Measurements from ENCODE around the gene BLMH. TPM values are rescaled to one million over a fixed set of nuclear protein-coding genes. Genes with fewer than 3 reads are reported as not detected.

The BLMH gene
- total and polyA plus RNA-seq, 2 donors (not counting 1 experiment from before 2014, with no cell fraction given) = 5.9 to 25.9 TPM

DNA sequence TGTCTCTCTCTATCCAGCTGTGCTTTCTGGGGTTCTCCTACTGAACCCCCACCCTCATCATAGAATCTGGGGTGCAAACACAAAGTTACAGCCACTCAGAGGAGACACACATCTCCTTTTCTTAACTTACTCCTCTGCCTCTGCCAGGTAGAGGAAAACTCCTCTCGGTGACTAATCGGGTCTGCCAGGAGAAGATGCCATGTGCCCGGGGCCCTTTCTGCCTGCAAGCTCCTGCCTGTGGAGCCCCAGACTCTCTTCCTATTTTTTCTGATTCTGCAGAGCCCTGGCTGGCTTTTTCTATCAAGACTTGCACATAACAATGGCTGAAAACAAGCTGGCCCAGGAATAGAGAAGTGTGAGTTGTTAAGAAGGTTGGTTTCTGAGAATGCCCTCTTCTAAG is 66.6 kb downstream of the BLMH start:
- no peak overlapping the region for H3K4me2 ChIP-seq (replicated peaks; ENCODE audit: low read depth, low read length, poor library complexity, severe bottlenecking)
- H3K4me3 ChIP-seq (ENCODE audit: control extremely low read depth in 1 of 5, extremely low read depth in 1 of 5, insufficient read depth in 1 of 5, low read depth in 2 of 5, low read length in 4 of 5) = no peak overlapping the region
- ChIA-PET CTCF (no interaction called here), POLR2A (no interaction called here)
- TF ChIP-seq, protein P1, sequence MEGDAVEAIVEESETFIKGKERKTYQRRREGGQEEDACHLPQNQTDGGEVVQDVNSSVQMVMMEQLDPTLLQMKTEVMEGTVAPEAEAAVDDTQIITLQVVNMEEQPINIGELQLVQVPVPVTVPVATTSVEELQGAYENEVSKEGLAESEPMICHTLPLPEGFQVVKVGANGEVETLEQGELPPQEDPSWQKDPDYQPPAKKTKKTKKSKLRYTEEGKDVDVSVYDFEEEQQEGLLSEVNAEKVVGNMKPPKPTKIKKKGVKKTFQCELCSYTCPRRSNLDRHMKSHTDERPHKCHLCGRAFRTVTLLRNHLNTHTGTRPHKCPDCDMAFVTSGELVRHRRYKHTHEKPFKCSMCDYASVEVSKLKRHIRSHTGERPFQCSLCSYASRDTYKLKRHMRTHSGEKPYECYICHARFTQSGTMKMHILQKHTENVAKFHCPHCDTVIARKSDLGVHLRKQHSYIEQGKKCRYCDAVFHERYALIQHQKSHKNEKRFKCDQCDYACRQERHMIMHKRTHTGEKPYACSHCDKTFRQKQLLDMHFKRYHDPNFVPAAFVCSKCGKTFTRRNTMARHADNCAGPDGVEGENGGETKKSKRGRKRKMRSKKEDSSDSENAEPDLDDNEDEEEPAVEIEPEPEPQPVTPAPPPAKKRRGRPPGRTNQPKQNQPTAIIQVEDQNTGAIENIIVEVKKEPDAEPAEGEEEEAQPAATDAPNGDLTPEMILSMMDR (IDR thresholded peaks at IDR 0.05) = no peak
- TF ChIP-seq EZH2 (IDR thresholded peaks at IDR 0.05; ENCODE audit: borderline replicate concordance, insufficient read depth, low read depth, low read length, poor library complexity, severe bottlenecking) = no peak
- H3K36me3 ChIP-seq (replicated peaks in 1 of 2; ENCODE audit: control extremely low read depth in 1 of 2, control insufficient read depth in 1 of 2, extremely low read depth in 1 of 2, insufficient read depth in 2 of 2, low read length in 1 of 2) = no peaks in the 10 kb centered on the region
- 100% methylated on average over 2 of the region's 3 CpGs for WGBS (ENCODE audit: insufficient coverage)
- H3K4me1 Mint-ChIP-seq = peaks cover 3% of the 10 kb centered on the region
- H3K4me3 Mint-ChIP-seq = no peak overlapping the region
- no peaks in the 10 kb centered on the region for H3K9me3 ChIP-seq (ENCODE audit: control extremely low read depth in 1 of 3, control insufficient read depth in 2 of 3, insufficient read depth in 1 of 3, low read length in 2 of 3)
- no peaks in the 10 kb centered on the region for H3K4me1 ChIP-seq (ENCODE audit: control insufficient read depth in 2 of 2, insufficient read depth in 2 of 2, low read length in 2 of 2)
- peaks cover 0 to 3% (median 0%) of the 10 kb centered on the region in 4 experiments for H3K27me3 ChIP-seq (replicated peaks in 1 of 4; ENCODE audit: control extremely low read depth in 1 of 4, control insufficient read depth in 3 of 4, insufficient read depth in 4 of 4, low read length in 3 of 4)
- H3K27me3 Mint-ChIP-seq = peaks cover 7% of the 10 kb centered on the region
- no peaks in the 10 kb centered on the region for H4K20me1 ChIP-seq (ENCODE audit: control insufficient read depth, insufficient read depth, low read length, poor library complexity, severe bottlenecking)
- H3K9ac ChIP-seq (ENCODE audit: low read length) = no peak overlapping the region
- no peak overlapping the region for H3K27ac ChIP-seq (ENCODE audit: low read length in 2 of 2)
- H3K9me3 Mint-ChIP-seq (ENCODE audit: insufficient read depth) = no peaks in the 10 kb centered on the region
- no peak overlapping the region for H2AFZ ChIP-seq (ENCODE audit: insufficient read depth, low read depth, low read length, poor library complexity, severe bottlenecking)
- H3K79me2 ChIP-seq (ENCODE audit: control insufficient read depth, insufficient read depth, low read length) = no peaks in the 10 kb centered on the region
- DNase-seq = no peak
- intact Hi-C loops (cut with micrococcal nuclease) = no loop called here
- no peak for ATAC-seq (ENCODE audit: low read depth)
- H3K27ac Mint-ChIP-seq = no peak overlapping the region

DNA sequence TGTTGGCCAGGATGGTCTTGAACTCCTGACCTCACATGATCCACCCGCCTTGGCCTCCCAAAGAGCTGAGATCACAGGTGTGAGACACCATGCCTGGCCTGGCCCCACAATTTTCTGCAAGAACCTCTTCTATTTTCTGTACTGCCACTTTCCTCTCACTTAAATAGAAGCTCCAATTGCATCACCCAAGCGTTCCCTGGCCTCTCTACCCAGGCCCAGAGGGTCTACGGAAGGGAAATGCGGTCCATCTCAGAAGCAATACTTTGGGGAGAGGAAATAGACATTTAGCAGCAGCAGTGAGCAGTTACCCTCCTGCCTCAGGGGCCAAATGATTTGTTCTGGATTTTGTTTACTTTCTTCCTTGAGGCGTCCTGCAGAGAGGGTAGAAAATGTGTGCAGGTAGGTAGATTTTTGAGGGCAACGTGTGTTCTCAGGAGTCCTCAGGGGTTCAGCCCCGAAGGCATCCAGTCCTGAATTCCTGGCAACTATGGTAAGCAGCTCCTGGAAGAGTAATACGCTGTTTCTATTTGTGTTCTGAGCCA is 67.3 kb downstream of the BLMH start:
- H3K27me3 Mint-ChIP-seq = peaks cover 7% of the 10 kb centered on the region
- H2AFZ ChIP-seq (ENCODE audit: insufficient read depth, low read depth, low read length, poor library complexity, severe bottlenecking) = no peak overlapping the region
- no peak overlapping the region for H3K4me3 ChIP-seq (ENCODE audit: control extremely low read depth in 1 of 5, extremely low read depth in 1 of 5, insufficient read depth in 1 of 5, low read depth in 2 of 5, low read length in 4 of 5)
- TF ChIP-seq, protein P1 (IDR thresholded peaks at IDR 0.05) = no peak
- TF ChIP-seq EZH2 (IDR thresholded peaks at IDR 0.05; ENCODE audit: borderline replicate concordance, insufficient read depth, low read depth, low read length, poor library complexity, severe bottlenecking) = no peak
- no peak for ATAC-seq (ENCODE audit: low read depth)
- no peaks in the 10 kb centered on the region for H3K9me3 Mint-ChIP-seq (ENCODE audit: insufficient read depth)
- DNase-seq = no peak
- no peaks in the 10 kb centered on the region for H3K9me3 ChIP-seq (ENCODE audit: control extremely low read depth in 1 of 3, control insufficient read depth in 2 of 3, insufficient read depth in 1 of 3, low read length in 2 of 3)
- H3K4me2 ChIP-seq (replicated peaks; ENCODE audit: low read depth, low read length, poor library complexity, severe bottlenecking) = no peak overlapping the region
- intact Hi-C loops (cut with micrococcal nuclease) = no loop called here
- H3K4me1 Mint-ChIP-seq = no peaks in the 10 kb centered on the region
- H3K79me2 ChIP-seq (ENCODE audit: control insufficient read depth, insufficient read depth, low read length) = no peaks in the 10 kb centered on the region
- H3K27ac Mint-ChIP-seq = no peak overlapping the region
- H3K4me1 ChIP-seq (ENCODE audit: control insufficient read depth in 2 of 2, insufficient read depth in 2 of 2, low read length in 2 of 2) = no peaks in the 10 kb centered on the region
- no peak overlapping the region for H3K9ac ChIP-seq (ENCODE audit: low read length)
- no peaks in the 10 kb centered on the region for H3K36me3 ChIP-seq (replicated peaks in 1 of 2; ENCODE audit: control extremely low read depth in 1 of 2, control insufficient read depth in 1 of 2, extremely low read depth in 1 of 2, insufficient read depth in 2 of 2, low read length in 1 of 2)
- CTCF ChIA-PET = interaction anchor here (1.4 kb wide), 1 partner anchor 120 kb away, joined by 3 read pairs; no protein-coding TSS in a partner anchor
- POLR2A ChIA-PET = no interaction called here
- 84% methylated on average over 7 of the region's 8 CpGs for WGBS (ENCODE audit: insufficient coverage)
- H3K27me3 ChIP-seq (replicated peaks in 1 of 4; ENCODE audit: control extremely low read depth in 1 of 4, control insufficient read depth in 3 of 4, insufficient read depth in 4 of 4, low read length in 3 of 4) = peaks cover 0 to 3% (median 0%) of the 10 kb centered on the region in 4 experiments
- H3K4me3 Mint-ChIP-seq = no peak overlapping the region
- H4K20me1 ChIP-seq (ENCODE audit: control insufficient read depth, insufficient read depth, low read length, poor library complexity, severe bottlenecking) = no peaks in the 10 kb centered on the region
- H3K27ac ChIP-seq (ENCODE audit: low read length in 2 of 2) = no peak overlapping the region

All from B cell (primary cell).